T-helper 17 cell (primary cell): Measurements from ENCODE around the gene RAMP2. TPM values are rescaled to one million over a fixed set of nuclear protein-coding genes. Genes with fewer than 3 reads are reported as not detected.

Experiments used
- total RNA-seq, 4 donors: library from RNA in 2 of 4; stranded (reverse) in 2 of 4; gene quantifications; one replicate each; pipeline ENCODE4 v1.2.3 and lab custom pipeline; 2022 to 2026

RAMP2 gene
- total RNA-seq, 2 donors from 2014 or later = not detected

Other genes with a start within 250 kb of the RAMP2 start
- 10 to 100 TPM; 12.5 to 13.2 TPM for gene NAGLU, start 225.0 kb upstream of the RAMP2 start, total RNA-seq
- gene HSD17B1, start 208.3 kb upstream of the RAMP2 start, total RNA-seq = 1 to 10 TPM in 1 of 2 donors, under 1 TPM in 1; 0.90 to 1.2 TPM
- 10 to 100 TPM; 39.1 to 49.4 TPM for gene COASY, start 199.1 kb upstream of the RAMP2 start, total RNA-seq
- gene MLX, start 194.1 kb upstream of the RAMP2 start, total RNA-seq = 10 to 100 TPM; 33.1 to 36.1 TPM
- gene PSMC3IP, start 183.5 kb upstream of the RAMP2 start, total RNA-seq = 1 to 10 TPM; 2.4 to 2.6 TPM
- gene RETREG3, start 151.9 kb upstream of the RAMP2 start, total RNA-seq = 10 to 100 TPM; 43.5 to 57.9 TPM
- gene TUBG1, start 151.5 kb upstream of the RAMP2 start, total RNA-seq = 1 to 10 TPM; 6.1 to 9.8 TPM
- gene TUBG2, start 101.9 kb upstream of the RAMP2 start, total RNA-seq = 10 to 100 TPM in 1 of 2 donors, 1 to 10 TPM in 1; 8.9 to 11.3 TPM
- under 1 TPM; 0.78 to 0.85 TPM for gene PLEKHH3, start 84.2 kb upstream of the RAMP2 start, total RNA-seq
- gene CCR10, start 79.4 kb upstream of the RAMP2 start, total RNA-seq = 1 to 10 TPM; 1.4 to 1.6 TPM
- 1 to 10 TPM; 3.9 to 6.9 TPM for gene CNTNAP1, start 78.7 kb upstream of the RAMP2 start, total RNA-seq
- gene EZH1, start 16.2 kb upstream of the RAMP2 start, total RNA-seq = 10 to 100 TPM; 72.6 to 77.0 TPM
- 10 to 100 TPM; 20.5 to 27.4 TPM for gene VPS25, start 12.2 kb downstream of the RAMP2 start, total RNA-seq
- gene WNK4, start 19.4 kb downstream of the RAMP2 start, total RNA-seq = under 1 TPM in 1 of 2 donors, not detected in 1; 0.31 TPM
- 10 to 100 TPM; 10.1 to 15.2 TPM for gene COA3, start 37.5 kb downstream of the RAMP2 start, total RNA-seq
- not detected for gene CNTD1, start 37.6 kb downstream of the RAMP2 start, total RNA-seq
- gene BECN1, start 63.1 kb downstream of the RAMP2 start, total RNA-seq = 100 to 1,000 TPM; 125 to 158 TPM
- 10 to 100 TPM; 71.5 to 78.8 TPM for gene PSME3, start 72.2 kb downstream of the RAMP2 start, total RNA-seq
- 1 to 10 TPM; 1.9 to 2.6 TPM for gene AOC2, start 83.4 kb downstream of the RAMP2 start, total RNA-seq
- 1 to 10 TPM; 1.0 to 1.1 TPM for gene AOC3, start 90.0 kb downstream of the RAMP2 start, total RNA-seq
- not detected for gene G6PC1, start 139.6 kb downstream of the RAMP2 start, total RNA-seq
- 10 to 100 TPM; 47.6 to 59.9 TPM for gene AARSD1, start 203.2 kb downstream of the RAMP2 start, total RNA-seq
- gene PTGES3L, start 218.9 kb downstream of the RAMP2 start, total RNA-seq = 1 to 10 TPM in 1 of 2 donors, not detected in 1; 2.3 TPM
- gene RUNDC1, start 219.3 kb downstream of the RAMP2 start, total RNA-seq = 10 to 100 TPM; 15.6 to 16.6 TPM
- gene RPL27, start 237.2 kb downstream of the RAMP2 start, total RNA-seq = 1,000 to 10,000 TPM; 1,342 to 1,395 TPM
- 10 to 100 TPM; 23.1 to 23.8 TPM for gene IFI35, start 245.6 kb downstream of the RAMP2 start, total RNA-seq